OCI-LY7 (cell line): ENCODE results near the gene LRRC75A. TPM values are rescaled to one million over a fixed set of nuclear protein-coding genes. Genes with fewer than 3 reads are reported as not detected.

Source experiments
- BruUV-seq: library from RNA; stranded (reverse); fragments of 400-500 nt; replicated peaks from 2 replicates; lab custom pipeline; 2021; lab: Mats Ljungman, UMichigan
- CTCF ChIA-PET: fragments of 300-600 bp; sonication (Branson Sonifier 250); formaldehyde crosslinking; loops from one replicate; lab custom pipeline; 2022; ENCODE audit warnings: antibody characterized with exemption; ENCODE audit not compliant: unreplicated experiment; lab: Charles Lee
- POLR2A ChIA-PET: fragments of 300-600 bp; sonication (Branson Sonifier 250); formaldehyde crosslinking; loops from one replicate; lab custom pipeline; 2022; ENCODE audit warnings: antibody characterized with exemption; lab: Charles Lee
- DNase-seq: peaks from one replicate; pipeline ENCODE4 v3.0.0-alpha.2; 2015; ENCODE audit warnings: low spot score
- H2AFZ ChIP-seq: fragments of 200-600 bp; sonication (generic), shearing (Covaris generic); 2 replicates; pipeline ENCODE4 v1.6.1; 2014; ENCODE audit warnings: mild to moderate bottlenecking, antibody characterized with exemption, low read length, moderate library complexity
- H3K27ac ChIP-seq: fragments of 200-600 bp; sonication (generic); 2 replicates; pipeline ENCODE4 v1.5.1; 2014; ENCODE audit warnings: mixed run types, low read depth, mild to moderate bottlenecking, moderate library complexity, low read length, inconsistent platforms; ENCODE audit not compliant: poor library complexity, severe bottlenecking
- H3K36me3 ChIP-seq: fragments of 200-600 bp; sonication (generic); 2 replicates; pipeline ENCODE4 v1.6.1; 2014; ENCODE audit warnings: mild to moderate bottlenecking, antibody characterized with exemption, low read length, moderate library complexity, mixed read lengths; ENCODE audit not compliant: insufficient read depth
- H3K4me1 ChIP-seq: fragments of 200-600 bp; sonication (generic); 2 replicates; pipeline ENCODE4 v1.5.1; 2014; ENCODE audit warnings: mild to moderate bottlenecking, low read length; ENCODE audit not compliant: insufficient read depth, poor library complexity, severe bottlenecking
- H3K4me2 ChIP-seq: fragments of 200-600 bp; sonication (generic); 2 replicates; pipeline ENCODE4 v1.6.1; 2014; ENCODE audit warnings: mild to moderate bottlenecking, low read length
- H3K4me3 ChIP-seq: fragments of 200-600 bp; sonication (generic); 2 replicates; pipeline ENCODE4 v1.5.1; 2014; ENCODE audit warnings: mild to moderate bottlenecking, low read depth, low read length; ENCODE audit not compliant: poor library complexity, severe bottlenecking
- H3K79me2 ChIP-seq: fragments of 200-600 bp; sonication (generic); 2 replicates; pipeline ENCODE4 v1.6.1; 2016; ENCODE audit warnings: low read depth, mild to moderate bottlenecking, low read length, moderate library complexity, mixed read lengths; ENCODE audit not compliant: insufficient read depth
- H3K9me2 ChIP-seq: fragments of 200-600 bp; sonication (generic); 2 replicates; pipeline ENCODE4 v1.6.1; 2016; ENCODE audit warnings: mild to moderate bottlenecking, low read length, mixed read lengths; ENCODE audit not compliant: insufficient read depth
- H3K9me3 ChIP-seq: fragments of 200-600 bp; sonication (generic); 2 replicates; pipeline ENCODE4 v1.6.1; 2014; ENCODE audit warnings: mild to moderate bottlenecking, mixed run types, low read length, mixed read lengths
- H4K20me1 ChIP-seq: fragments of 200-600 bp; sonication (generic); 2 replicates; pipeline ENCODE4 v1.6.1; 2014; ENCODE audit warnings: mild to moderate bottlenecking, antibody characterized with exemption, low read length, moderate library complexity, mixed read lengths; ENCODE audit not compliant: insufficient read depth
- CTCF ChIP-seq: fragments of 200-600 bp; sonication (generic); conservative IDR thresholded peaks from 2 replicates; pipeline ENCODE4 v1.5.1; 2014; ENCODE audit warnings: mild to moderate bottlenecking, antibody characterized with exemption, low read length, moderate library complexity, mixed read lengths
- EZH2phosphoT487 ChIP-seq: fragments of 200-600 bp; sonication (generic); IDR thresholded peaks from 2 replicates; pipeline ENCODE4 v1.6.1; 2018; ENCODE audit warnings: low read depth, borderline replicate concordance, mild to moderate bottlenecking, mixed run types, antibody characterized with exemption, low read length, moderate library complexity, mixed read lengths
- intact Hi-C: fragments of 100-400 bp; cut with micrococcal nuclease; formaldehyde crosslinking; loops from one replicate; pipeline ENCODE4 v1.10.0; 2022; ENCODE audit not compliant: unreplicated experiment
- total RNA-seq, 2 experiments: library from RNA; depleted of rRNA in 1 of 2; stranded (reverse); fragments of >200 nt in 1 of 2; shearing (Covaris generic) in 1 of 2; gene quantifications; 2 replicates each; pipeline ENCODE4 v1.2.3, GENCODE V29; 2014 to 2022

The LRRC75A gene
- total RNA-seq, 2 experiments from 2014 or later = not detected

- POLR2A ChIA-PET = interaction anchor here (0.8 kb wide), 1 partner anchor 11 kb away, joined by 3 read pairs; no protein-coding TSS in a partner anchor
- intact Hi-C loops = no loop called here
Measured at GRCh38 chr17:16449121-16449570, 42.8 kb downstream of the LRRC75A start.

GRCh38 chr17:16448490-16448889 is 43.5 kb downstream of the LRRC75A start:
- POLR2A ChIA-PET = interaction anchor here (0.8 kb wide), 1 partner anchor 10 kb away, joined by 3 read pairs; no protein-coding TSS in a partner anchor
- Histone ChIP-seq H3K27ac (no peak overlapping the region), H3K4me3 (no peak overlapping the region), H3K79me2 (no peaks in the 10 kb centered on the region), H3K9me3 (no peaks in the 10 kb centered on the region), H2AFZ (no peak overlapping the region), H4K20me1 (no peaks in the 10 kb centered on the region), H3K36me3 (peaks cover 78% of the 10 kb centered on the region), H3K9me2 (no peaks in the 10 kb centered on the region), H3K4me1 (no peaks in the 10 kb centered on the region), H3K4me2 (no peak overlapping the region)
- CTCF ChIA-PET = no interaction called here
- no TSS peak for BruUV-seq
- no peak for DNase-seq
- TF ChIP-seq CTCF (no peak), EZH2phosphoT487 (no peak)
- intact Hi-C loops = no loop called here

More at GRCh38 chr17:16449121-16449570, 42.8 kb downstream of the LRRC75A start:
- no peaks in the 10 kb centered on the region for H3K79me2 ChIP-seq
- no peaks in the 10 kb centered on the region for H3K4me1 ChIP-seq
- peaks cover 75% of the 10 kb centered on the region for H3K36me3 ChIP-seq
- H2AFZ ChIP-seq = no peak overlapping the region
- H3K9me3 ChIP-seq = no peaks in the 10 kb centered on the region
- H4K20me1 ChIP-seq = no peaks in the 10 kb centered on the region
- no peak overlapping the region for H3K4me3 ChIP-seq
- no peak for TF ChIP-seq CTCF
- TF ChIP-seq EZH2phosphoT487 = no peak
- no TSS peak for BruUV-seq
- no peaks in the 10 kb centered on the region for H3K9me2 ChIP-seq
- CTCF ChIA-PET = no interaction called here
- H3K4me2 ChIP-seq = no peak overlapping the region
- no peak overlapping the region for H3K27ac ChIP-seq
- no peak for DNase-seq

- Histone ChIP-seq H3K36me3 (peaks cover 80% of the 10 kb centered on the region), H3K9me3 (no peaks in the 10 kb centered on the region), H3K4me3 (no peak overlapping the region), H3K4me2 (no peak overlapping the region), H4K20me1 (0 out of 2 replicates have a peak, but pooled peaks cover 2% of the 10 kb centered on the region), H2AFZ (no peak overlapping the region), H3K27ac (no peak overlapping the region), H3K9me2 (no peaks in the 10 kb centered on the region), H3K4me1 (peaks cover 4% of the 10 kb centered on the region), H3K79me2 (peaks cover 6% of the 10 kb centered on the region; the same call in 1 of the 2 replicates)
- CTCF ChIA-PET = no interaction called here
- BruUV-seq = no TSS peak
- POLR2A ChIA-PET = no interaction called here
- no peak for DNase-seq
- no peak for TF ChIP-seq CTCF
- no peak for TF ChIP-seq EZH2phosphoT487
- intact Hi-C loops = no loop called here
Measured at GRCh38 chr17:16447676-16448075, 44.3 kb downstream of the LRRC75A start.
